Measurements from ENCODE around the gene PITPNB. TPM values are rescaled to one million over a fixed set of nuclear protein-coding genes. Genes with fewer than 3 reads are reported as not detected.

PITPNB gene
- total and polyA plus RNA-seq, 2 of the 13 experiments (the other 11 are each of a cell fraction or from before 2014, with no cell fraction given): 17.0 to 30.1 TPM

DNA sequence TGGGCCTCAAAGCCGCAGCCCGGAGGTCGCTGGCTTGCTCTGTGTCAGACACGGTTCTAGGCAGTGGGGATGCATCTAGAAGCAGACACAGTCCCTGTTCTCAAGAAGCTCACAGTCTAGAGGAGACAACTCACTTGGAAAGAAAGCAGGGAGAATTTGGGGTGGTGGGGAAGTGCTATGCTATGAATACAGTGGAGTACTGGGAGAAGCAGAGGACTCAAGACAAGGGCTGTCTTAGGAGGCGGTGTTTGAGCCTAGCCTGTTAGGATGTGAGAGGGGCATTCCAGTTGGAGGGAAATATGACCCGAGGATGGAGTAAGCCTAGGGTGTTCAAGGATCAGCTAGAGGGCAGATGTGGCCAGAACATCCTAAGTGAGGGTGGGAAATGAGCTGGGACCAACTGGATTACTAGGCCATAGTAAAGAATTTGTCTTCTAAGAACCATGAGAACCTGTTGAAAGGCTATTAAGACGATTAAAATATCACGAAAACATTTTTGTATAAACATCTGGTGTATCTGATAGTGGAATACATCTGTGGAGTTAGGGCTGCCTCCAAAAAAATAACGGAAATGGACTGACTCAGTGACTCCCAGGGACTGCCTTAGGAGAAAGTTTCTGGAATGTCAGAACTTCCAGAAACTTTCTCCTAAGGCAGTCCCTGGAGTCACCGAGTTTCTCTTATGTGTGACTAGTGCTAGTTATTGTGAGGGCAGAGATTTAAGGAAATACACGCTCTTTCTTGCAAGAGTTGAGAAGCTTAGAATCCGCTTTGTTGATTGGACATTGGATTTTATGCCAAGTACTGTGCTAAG, 1.1 kb upstream of the PITPNB start (continued):
- TF ChIP-seq, protein P1, sequence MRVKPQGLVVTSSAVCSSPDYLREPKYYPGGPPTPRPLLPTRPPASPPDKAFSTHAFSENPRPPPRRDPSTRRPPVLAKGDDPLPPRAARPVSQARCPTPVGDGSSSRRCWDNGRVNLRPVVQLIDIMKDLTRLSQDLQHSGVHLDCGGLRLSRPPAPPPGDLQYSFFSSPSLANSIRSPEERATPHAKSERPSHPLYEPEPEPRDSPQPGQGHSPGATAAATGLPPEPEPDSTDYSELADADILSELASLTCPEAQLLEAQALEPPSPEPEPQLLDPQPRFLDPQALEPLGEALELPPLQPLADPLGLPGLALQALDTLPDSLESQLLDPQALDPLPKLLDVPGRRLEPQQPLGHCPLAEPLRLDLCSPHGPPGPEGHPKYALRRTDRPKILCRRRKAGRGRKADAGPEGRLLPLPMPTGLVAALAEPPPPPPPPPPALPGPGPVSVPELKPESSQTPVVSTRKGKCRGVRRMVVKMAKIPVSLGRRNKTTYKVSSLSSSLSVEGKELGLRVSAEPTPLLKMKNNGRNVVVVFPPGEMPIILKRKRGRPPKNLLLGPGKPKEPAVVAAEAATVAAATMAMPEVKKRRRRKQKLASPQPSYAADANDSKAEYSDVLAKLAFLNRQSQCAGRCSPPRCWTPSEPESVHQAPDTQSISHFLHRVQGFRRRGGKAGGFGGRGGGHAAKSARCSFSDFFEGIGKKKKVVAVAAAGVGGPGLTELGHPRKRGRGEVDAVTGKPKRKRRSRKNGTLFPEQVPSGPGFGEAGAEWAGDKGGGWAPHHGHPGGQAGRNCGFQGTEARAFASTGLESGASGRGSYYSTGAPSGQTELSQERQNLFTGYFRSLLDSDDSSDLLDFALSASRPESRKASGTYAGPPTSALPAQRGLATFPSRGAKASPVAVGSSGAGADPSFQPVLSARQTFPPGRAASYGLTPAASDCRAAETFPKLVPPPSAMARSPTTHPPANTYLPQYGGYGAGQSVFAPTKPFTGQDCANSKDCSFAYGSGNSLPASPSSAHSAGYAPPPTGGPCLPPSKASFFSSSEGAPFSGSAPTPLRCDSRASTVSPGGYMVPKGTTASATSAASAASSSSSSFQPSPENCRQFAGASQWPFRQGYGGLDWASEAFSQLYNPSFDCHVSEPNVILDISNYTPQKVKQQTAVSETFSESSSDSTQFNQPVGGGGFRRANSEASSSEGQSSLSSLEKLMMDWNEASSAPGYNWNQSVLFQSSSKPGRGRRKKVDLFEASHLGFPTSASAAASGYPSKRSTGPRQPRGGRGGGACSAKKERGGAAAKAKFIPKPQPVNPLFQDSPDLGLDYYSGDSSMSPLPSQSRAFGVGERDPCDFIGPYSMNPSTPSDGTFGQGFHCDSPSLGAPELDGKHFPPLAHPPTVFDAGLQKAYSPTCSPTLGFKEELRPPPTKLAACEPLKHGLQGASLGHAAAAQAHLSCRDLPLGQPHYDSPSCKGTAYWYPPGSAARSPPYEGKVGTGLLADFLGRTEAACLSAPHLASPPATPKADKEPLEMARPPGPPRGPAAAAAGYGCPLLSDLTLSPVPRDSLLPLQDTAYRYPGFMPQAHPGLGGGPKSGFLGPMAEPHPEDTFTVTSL (CRISPR knock-in tag; IDR thresholded peaks at IDR 0.05; ENCODE audit: borderline replicate concordance): peak; percentile 51; the same call in 1 of the 2 replicates
- TF ChIP-seq ZFYVE20 (CRISPR knock-in tag; IDR thresholded peaks at IDR 0.05; ENCODE audit: borderline replicate concordance, low read depth): no peak
- no peak for TF ChIP-seq ELF3 (CRISPR knock-in tag; IDR thresholded peaks at IDR 0.05)
- no peak for TF ChIP-seq ZNF431 (CRISPR knock-in tag; IDR thresholded peaks at IDR 0.05; ENCODE audit: borderline replicate concordance, low read depth)
- no peak for TF ChIP-seq ZZZ3 (CRISPR knock-in tag; IDR thresholded peaks at IDR 0.05; ENCODE audit: borderline replicate concordance)
- no peak for TF ChIP-seq ZNF484 (CRISPR knock-in tag; IDR thresholded peaks at IDR 0.05; ENCODE audit: borderline replicate concordance, low read depth)
- TF ChIP-seq ZBTB7A (CRISPR knock-in tag; IDR thresholded peaks at IDR 0.05): no peak
- no peak for TF ChIP-seq ZNF503 (CRISPR knock-in tag; IDR thresholded peaks at IDR 0.05)
- TF ChIP-seq NFIB (CRISPR knock-in tag; IDR thresholded peaks at IDR 0.05; ENCODE audit: borderline replicate concordance): no peak
- no peak for TF ChIP-seq ZNF788 (CRISPR knock-in tag; IDR thresholded peaks at IDR 0.05; ENCODE audit: borderline replicate concordance)
- TF ChIP-seq PPARG (CRISPR knock-in tag; conservative IDR thresholded peaks at IDR 0.05): no peak
- TF ChIP-seq PITX1 (CRISPR knock-in tag; IDR thresholded peaks at IDR 0.05): no peak
- no peak for TF ChIP-seq THAP9 (CRISPR knock-in tag; IDR thresholded peaks at IDR 0.05; ENCODE audit: borderline replicate concordance)
- TF ChIP-seq ZNF343 (CRISPR knock-in tag; IDR thresholded peaks at IDR 0.05): no peak
- TF ChIP-seq ZNF747 (CRISPR knock-in tag; IDR thresholded peaks at IDR 0.05; ENCODE audit: borderline replicate concordance): no peak
